SIG-M5 treated with dmso at 0.1 percent for 504 hours (cell line): ENCODE data around the gene SAPCD1.

Source experiments
- DNase-seq: peaks from one replicate; lab custom pipeline; 2025; ENCODE audit not compliant: unreplicated experiment; lab: John Stamatoyannopoulos, UW

Gene SAPCD1

DNA sequence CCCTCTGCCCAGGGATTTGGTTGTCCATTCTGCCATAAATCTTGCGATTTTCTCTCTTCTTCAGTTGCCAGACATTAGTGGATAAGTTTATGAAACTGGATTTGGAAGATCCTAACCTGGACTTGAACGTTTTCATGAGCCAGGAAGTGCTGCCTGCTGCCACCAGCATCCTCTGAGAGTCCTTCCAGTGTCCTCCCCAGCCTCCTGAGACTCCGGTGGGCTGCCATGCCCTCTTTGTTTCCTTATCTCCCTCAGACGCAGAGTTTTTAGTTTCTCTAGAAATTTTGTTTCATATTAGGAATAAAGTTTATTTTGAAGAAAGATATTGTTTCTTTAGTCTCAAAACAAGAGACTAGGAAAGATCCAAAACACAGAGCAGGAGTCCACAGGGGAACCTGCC, at the start of gene SAPCD1:
SAPCD1 (plus strand) TSS at position 301 of the 400 bp plus-strand sequence. CDS start 399 bp downstream, outside the sequence.
- DNase-seq, result no peak

DNA sequence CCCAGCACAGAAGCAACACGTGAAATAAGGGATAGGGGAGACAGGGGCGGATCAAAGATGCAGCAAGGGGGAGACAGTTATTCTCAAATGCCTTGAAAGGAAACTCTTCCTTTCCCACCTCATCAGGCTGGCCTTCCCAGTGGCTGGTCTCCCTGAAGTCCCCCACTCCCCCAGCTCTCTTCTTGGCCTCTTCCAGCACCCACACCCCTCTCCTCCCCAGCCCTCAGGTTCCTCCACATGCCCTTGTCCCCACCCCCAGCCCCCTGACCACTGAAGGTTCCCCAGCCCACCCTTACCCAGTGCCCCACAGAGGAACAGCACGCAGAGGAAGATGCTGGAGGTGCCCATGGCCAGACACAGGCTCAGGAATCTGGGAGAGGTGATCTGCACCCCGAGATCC, 49.0 kb upstream of the SAPCD1 start:
- DNase-seq, result no peak

GRCh38 chr6:31713991-31714684, 48.3 kb upstream of the SAPCD1 start:
- no peak for DNase-seq

DNA sequence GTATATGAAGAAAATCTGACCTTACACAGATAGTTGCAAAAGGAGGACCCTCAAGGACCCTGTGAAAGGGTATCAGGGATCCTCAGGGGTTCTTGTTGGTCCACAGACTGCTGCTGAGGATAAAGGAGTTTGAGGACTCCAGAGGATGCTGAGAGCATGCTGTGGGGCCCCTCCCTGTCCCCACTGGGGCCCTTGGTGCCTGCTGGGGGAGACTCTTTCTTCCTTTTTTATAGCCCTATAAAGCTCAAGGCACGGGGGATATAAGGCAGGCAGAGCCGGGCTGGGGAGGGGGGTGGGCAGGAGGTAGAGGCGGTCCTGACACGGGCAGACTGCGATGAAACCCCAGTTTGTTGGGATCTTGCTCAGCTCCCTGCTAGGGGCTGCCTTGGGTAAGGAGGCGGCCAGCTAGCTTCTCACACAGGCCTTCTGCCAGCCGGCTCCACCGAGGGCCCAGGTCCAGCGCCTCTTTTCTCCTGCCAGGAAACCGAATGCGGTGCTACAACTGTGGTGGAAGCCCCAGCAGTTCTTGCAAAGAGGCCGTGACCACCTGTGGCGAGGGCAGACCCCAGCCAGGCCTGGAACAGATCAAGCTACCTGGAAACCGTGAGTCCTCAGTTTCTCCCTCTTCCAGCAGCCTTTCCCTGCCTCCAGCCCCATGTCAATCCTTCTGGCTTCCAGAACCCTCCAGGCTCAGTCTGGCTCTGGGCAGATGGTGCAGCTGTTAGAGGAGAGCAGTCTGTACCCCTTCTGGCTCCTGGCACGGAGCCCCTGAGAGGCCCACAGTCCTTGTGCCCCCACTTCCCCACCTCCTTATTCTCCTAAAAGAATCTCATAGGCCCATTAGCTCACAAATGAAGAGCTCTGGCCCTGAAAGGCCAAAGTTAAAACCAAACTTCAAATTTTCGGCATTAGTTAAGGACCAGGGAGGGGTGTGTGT, 47.2 kb upstream of the SAPCD1 start, which contains the start of gene LY6G6D:
LY6G6D (plus strand) TSS at position 327 of the 937 bp plus-strand sequence; CDS start at position 335, 8 bp downstream.
- DNase-seq, result no peak

DNA sequence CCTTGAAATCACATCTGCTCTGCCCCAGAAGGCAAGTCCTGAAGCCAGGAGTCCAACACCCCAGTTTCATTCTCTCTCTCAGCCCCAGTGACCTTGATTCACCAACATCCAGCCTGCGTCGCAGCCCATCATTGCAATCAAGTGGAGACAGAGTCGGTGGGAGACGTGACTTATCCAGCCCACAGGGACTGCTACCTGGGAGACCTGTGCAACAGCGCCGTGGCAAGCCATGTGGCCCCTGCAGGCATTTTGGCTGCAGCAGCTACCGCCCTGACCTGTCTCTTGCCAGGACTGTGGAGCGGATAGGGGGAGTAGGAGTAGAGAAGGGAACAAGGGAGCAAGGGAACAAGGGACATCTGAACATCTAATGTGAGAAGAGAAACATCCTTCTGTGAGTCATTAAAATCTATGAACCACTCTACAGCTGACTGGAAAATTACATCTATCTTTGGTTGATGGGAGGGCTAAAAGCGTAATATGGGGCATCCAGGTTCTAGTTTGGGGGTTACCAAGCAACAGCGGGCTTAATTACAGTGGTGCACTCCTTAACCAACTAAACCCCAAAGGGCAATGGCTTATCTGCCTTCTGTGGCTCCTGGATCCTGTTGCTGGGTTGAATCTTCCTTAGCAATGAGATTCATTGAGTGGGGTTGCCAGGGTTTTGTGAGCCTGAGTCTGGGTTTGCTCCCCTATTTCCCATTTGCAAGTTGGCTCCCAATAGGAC, 44.8 kb upstream of the SAPCD1 start:
- peak; percentile 8 for DNase-seq

- DNase-seq, result peak; percentile 37
These were observed 44.2 kb upstream of the SAPCD1 start for GRCh38 chr6:31718265-31718664.

DNA sequence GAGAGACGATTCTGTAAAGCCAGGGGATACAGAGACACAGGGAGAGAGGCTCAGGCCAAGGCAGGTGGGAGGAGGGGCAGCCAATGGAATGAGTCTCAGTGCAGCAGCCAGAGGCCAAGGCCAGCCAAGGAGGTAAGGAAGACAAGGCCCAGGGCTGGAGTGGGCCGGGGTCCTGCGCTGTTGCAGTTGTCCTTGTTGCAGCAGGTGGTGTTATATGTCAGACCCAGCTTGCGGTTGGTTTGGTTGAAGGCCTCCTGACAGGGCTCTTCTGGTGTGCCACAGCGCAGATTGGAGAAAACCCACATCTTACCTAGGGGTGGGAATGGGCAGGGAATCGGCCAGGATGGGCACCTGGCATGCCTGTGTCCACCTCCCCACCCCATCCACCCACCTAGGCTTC, 43.5 kb upstream of the SAPCD1 start:
- no peak for DNase-seq

- DNase-seq, result no peak
These were observed 42.2 kb upstream of the SAPCD1 start for GRCh38 chr6:31720196-31720770.

DNA sequence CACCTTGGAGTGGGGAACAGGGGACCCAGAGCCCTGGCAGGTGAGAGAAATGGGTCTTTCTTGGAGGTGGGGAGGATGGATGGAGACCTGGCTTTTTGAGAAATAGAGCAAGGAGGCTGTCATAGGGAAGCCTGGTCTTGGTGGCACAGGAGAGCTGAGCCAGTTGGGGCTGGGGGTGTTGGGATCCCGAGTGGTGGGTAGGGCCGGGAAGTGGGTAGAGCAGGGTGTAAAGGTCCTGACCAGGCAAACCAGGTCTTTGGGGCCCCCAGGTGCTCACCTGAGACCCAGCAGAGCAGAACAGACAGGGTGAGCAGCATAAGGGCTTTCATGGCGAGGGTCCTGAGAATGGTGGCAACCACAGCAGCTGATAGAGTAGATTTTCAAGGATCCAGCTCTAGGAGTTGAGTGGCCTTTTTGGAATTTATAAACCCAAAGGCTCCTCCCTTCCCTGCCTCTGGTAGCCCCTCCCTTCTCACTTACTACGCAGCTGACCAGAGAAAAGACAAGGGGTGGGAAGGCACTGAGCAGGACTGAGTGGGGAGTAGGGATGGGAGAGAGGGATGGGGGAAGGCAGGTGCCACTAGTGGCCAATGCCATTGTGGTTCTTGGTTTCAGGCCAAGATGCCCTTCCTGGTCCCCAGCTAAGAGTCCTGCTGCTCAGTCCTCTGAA, 41.0 kb upstream of the SAPCD1 start, which contains the start of gene LY6G6C:
LY6G6C (minus strand) TSS at position 396 of the 670 bp plus-strand sequence; CDS start at position 329, 67 bp downstream.
- DNase-seq, result no peak

- no peak for DNase-seq
These were observed 40.3 kb upstream of the SAPCD1 start for GRCh38 chr6:31722173-31722572.

GRCh38 chr6:31723245-31723979, 39.0 kb upstream of the SAPCD1 start, which contains the start of gene MPIG6B:
Gene MPIG6B, plus strand, starts transcription at chr6:31723373. Its CDS starts 11 bp downstream, at chr6:31723384.
- no peak for DNase-seq

DNA sequence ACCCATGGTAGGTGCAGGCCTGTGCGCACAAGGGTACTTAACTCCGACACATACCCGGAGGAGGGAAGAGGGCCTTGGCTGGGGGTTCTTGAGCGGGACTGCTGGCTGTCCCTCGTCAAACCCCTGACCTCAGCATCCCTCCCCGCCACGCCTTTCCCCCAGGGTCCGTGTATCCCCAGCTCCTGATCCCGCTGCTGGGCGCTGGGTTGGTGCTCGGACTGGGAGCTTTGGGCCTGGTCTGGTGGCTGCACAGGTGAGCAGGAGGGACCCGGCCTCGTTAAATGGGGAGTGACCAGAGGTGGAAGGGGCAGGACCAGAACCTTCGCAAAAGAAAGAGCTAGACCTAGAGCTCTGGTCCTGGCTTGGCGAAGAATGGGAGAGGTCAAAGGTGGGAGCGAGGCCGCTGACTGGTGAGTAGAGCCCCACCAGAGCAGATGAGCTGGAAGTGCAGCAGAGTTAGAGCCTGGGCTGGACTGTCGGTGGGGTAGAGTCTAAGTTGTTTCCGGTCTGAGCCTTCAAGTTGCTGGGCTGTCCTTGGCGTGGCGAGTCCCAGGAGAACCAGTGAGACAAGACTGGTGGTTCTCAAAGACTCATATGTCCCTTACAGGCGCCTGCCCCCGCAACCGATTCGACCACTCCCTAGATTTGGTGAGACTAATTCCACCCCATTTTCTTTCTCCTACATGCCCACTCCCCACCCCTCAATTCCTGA, 38.3 kb upstream of the SAPCD1 start:
- DNase-seq, result no peak

GRCh38 chr6:31725502-31726350, 36.7 kb upstream of the SAPCD1 start:
- no peak for DNase-seq

GRCh38 chr6:31727034-31727716, 35.3 kb upstream of the SAPCD1 start:
- DNase-seq, result peak; percentile 84

GRCh38 chr6:31727717-31728671, 34.5 kb upstream of the SAPCD1 start:
- DNase-seq, result no peak
